Retina (tissue), 1 donor: ENCODE data around the gene TSPAN12.

Source experiments
- DNase-seq: peaks from one replicate; pipeline ENCODE4 v3.0.0-alpha.2; 2016

The TSPAN12 gene

DNA sequence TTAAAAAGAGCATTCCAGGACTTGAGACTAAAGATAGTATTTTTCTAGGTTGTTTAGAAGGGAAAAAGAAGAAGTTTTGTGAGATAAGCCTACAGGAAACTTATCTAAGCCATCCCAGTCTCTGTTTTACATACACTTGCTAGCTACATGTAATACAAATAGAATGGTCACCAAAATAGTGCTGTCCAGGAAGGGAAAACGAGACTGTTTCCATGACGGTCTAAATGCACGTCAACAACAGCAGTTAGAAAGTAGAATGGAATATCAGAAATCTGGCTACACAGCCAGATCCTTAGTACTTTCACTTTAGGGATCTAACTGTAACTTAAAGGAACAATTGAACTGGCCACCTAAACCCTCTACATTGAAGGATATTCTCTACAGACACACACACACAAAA, 117.6 kb downstream of the TSPAN12 start:
- DNase-seq, result no peak

DNA sequence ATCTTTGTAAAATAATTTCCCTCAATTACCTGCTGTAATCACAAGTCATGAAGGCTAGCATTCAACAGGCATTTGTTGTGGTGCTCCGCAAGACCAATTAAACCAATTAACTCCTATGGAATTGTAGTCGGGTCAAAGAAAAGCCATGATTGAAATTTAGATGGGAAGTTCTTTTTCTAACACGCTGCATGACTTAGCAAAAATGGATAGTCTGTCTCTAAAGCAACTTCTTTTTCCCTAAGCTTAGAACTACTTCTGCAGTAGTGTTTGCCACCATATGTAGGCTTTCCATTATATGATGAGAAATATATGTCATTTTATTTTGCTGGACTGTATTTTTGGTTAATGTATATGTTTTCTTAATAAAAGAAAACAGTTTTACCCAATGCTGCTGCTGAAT, 119.1 kb downstream of the TSPAN12 start:
- peak; percentile 22 for DNase-seq
